ENCODE measurements around the gene PTPRF.
"Not testable (repeated sequence)": the region's sequence is repeated elsewhere in the genome, so short reads cannot be mapped to it uniquely, and the experiment has no call there.

The PTPRF gene

GRCh38 chr1:43538969-43539368 lies 8.3 kb downstream of the PTPRF start:
- DNase-seq: no peak

- no peak for DNase-seq
Measured at GRCh38 chr1:43539726-43540434, 9.2 kb downstream of the PTPRF start.

- DNase-seq: peak; percentile 57
Measured at GRCh38 chr1:43540653-43541071, 10.0 kb downstream of the PTPRF start.

- peak; percentile 28 for DNase-seq
Measured at GRCh38 chr1:43541141-43541540, 10.5 kb downstream of the PTPRF start.

GRCh38 chr1:43541721-43542401 lies 11.2 kb downstream of the PTPRF start:
- DNase-seq: no peak

GRCh38 chr1:43542527-43543458 lies 12.1 kb downstream of the PTPRF start:
- no peak for DNase-seq

- no peak for DNase-seq
Measured at GRCh38 chr1:43543567-43543966, 12.9 kb downstream of the PTPRF start.

- DNase-seq: no peak
Measured at GRCh38 chr1:43545339-43545694, 14.6 kb downstream of the PTPRF start.

GRCh38 chr1:43545695-43546387 lies 15.2 kb downstream of the PTPRF start:
- DNase-seq: peak; percentile 96

- no peak for DNase-seq
Measured at GRCh38 chr1:43546388-43547100, 15.9 kb downstream of the PTPRF start.

GRCh38 chr1:43547538-43548072 lies 16.9 kb downstream of the PTPRF start:
- peak; percentile 85 for DNase-seq

- DNase-seq: no peak
Measured at GRCh38 chr1:43548285-43549271, 17.9 kb downstream of the PTPRF start.

GRCh38 chr1:43549394-43549793 lies 18.7 kb downstream of the PTPRF start:
- not testable (repeated sequence) for DNase-seq

GRCh38 chr1:43549921-43550597 lies 19.4 kb downstream of the PTPRF start:
- DNase-seq: peak; percentile 73

- no peak for DNase-seq
Measured at GRCh38 chr1:43550598-43551246, 20.0 kb downstream of the PTPRF start.

GRCh38 chr1:43551396-43551888 lies 20.8 kb downstream of the PTPRF start:
- DNase-seq: no peak

GRCh38 chr1:43552059-43552742 lies 21.5 kb downstream of the PTPRF start:
- no peak for DNase-seq

- no peak for DNase-seq
Measured at GRCh38 chr1:43552813-43553212, 22.1 kb downstream of the PTPRF start.

All from eye (tissue), 1 donor.